H9 (cell line): ENCODE data around the gene TYK2. TPM values are rescaled to one million over a fixed set of nuclear protein-coding genes. Genes with fewer than 3 reads are reported as not detected.

Experiments
- DNase-seq: peaks from one replicate; pipeline ENCODE4 v3.0.0-alpha.2; 2017
- H2AFZ ChIP-seq: one replicate; pipeline ENCODE4 v1.6.1; 2013; ENCODE audit warnings: mild to moderate bottlenecking, low read length, control low read depth, moderate library complexity
- H2AK5ac ChIP-seq: 2 replicates; pipeline ENCODE4 v1.6.1; 2013; ENCODE audit warnings: low read length, control low read depth, mixed read lengths; ENCODE audit not compliant: insufficient read length
- H2BK120ac ChIP-seq: one replicate; pipeline ENCODE4 v1.6.1; 2013; ENCODE audit warnings: low read depth, mild to moderate bottlenecking, low read length, control low read depth, inconsistent platforms; ENCODE audit not compliant: poor library complexity, severe bottlenecking
- H2BK12ac ChIP-seq: 2 replicates; pipeline ENCODE4 v1.6.1; 2013; ENCODE audit warnings: low read length, control low read depth, mixed read lengths, low read depth; ENCODE audit not compliant: insufficient read length
- H2BK15ac ChIP-seq: 2 replicates; pipeline ENCODE4 v1.6.1; 2013; ENCODE audit warnings: low read depth, low read length, control low read depth
- H2BK20ac ChIP-seq: one replicate; pipeline ENCODE4 v1.6.1; 2013; ENCODE audit warnings: low read depth, mild to moderate bottlenecking, low read length, control low read depth, inconsistent platforms; ENCODE audit not compliant: poor library complexity, severe bottlenecking
- H2BK5ac ChIP-seq: 2 replicates; pipeline ENCODE4 v1.6.1; 2013; ENCODE audit warnings: low read length, control low read depth, mixed read lengths; ENCODE audit not compliant: insufficient read length
- H3K14ac ChIP-seq: 2 replicates; pipeline ENCODE4 v1.6.1; 2013; ENCODE audit warnings: low read length, control low read depth; ENCODE audit not compliant: insufficient read depth
- H3K18ac ChIP-seq: 2 replicates; pipeline ENCODE4 v1.6.1; 2013; ENCODE audit warnings: low read depth, mild to moderate bottlenecking, mixed read lengths, low read length, control low read depth; ENCODE audit not compliant: insufficient read length
- H3K23ac ChIP-seq: 2 replicates; pipeline ENCODE4 v1.6.1; 2013; ENCODE audit warnings: low read length, control low read depth, mixed read lengths, low read depth; ENCODE audit not compliant: insufficient read length
- H3K23me2 ChIP-seq: 2 replicates; pipeline ENCODE4 v1.6.1; 2013; ENCODE audit warnings: low read depth, mild to moderate bottlenecking, mixed read lengths, low read length, control low read depth; ENCODE audit not compliant: insufficient read length, poor library complexity, severe bottlenecking
- H3K27ac ChIP-seq: 2 replicates; pipeline ENCODE4 v1.5.1; 2013; ENCODE audit warnings: low read length, control low read depth, mixed read lengths, low read depth; ENCODE audit not compliant: insufficient read length
- H3K27me3 ChIP-seq: 2 replicates; pipeline ENCODE4 v1.6.1; 2013; ENCODE audit warnings: low read length, control low read depth, inconsistent platforms; ENCODE audit not compliant: insufficient read depth
- H3K4ac ChIP-seq: 2 replicates; pipeline ENCODE4 v1.6.1; 2013; ENCODE audit warnings: low read depth, mild to moderate bottlenecking, control low read depth, inconsistent platforms, low read length, moderate library complexity
- H3K4me1 ChIP-seq: 2 replicates; pipeline ENCODE4 v1.6.1; 2013; ENCODE audit warnings: low read length, control low read depth, inconsistent platforms; ENCODE audit not compliant: insufficient read depth
- H3K4me2 ChIP-seq: 2 replicates; pipeline ENCODE4 v1.6.1; 2013; ENCODE audit warnings: low read length, control low read depth, mixed read lengths; ENCODE audit not compliant: insufficient read length, insufficient read depth
- H3K56ac ChIP-seq: 2 replicates; pipeline ENCODE4 v1.6.1; 2013; ENCODE audit warnings: low read depth, mild to moderate bottlenecking, mixed read lengths, low read length, control low read depth; ENCODE audit not compliant: insufficient read length
- H3K79me1 ChIP-seq: 2 replicates; pipeline ENCODE4 v1.6.1; 2013; ENCODE audit warnings: low read depth, mild to moderate bottlenecking, moderate library complexity, low read length, control low read depth, inconsistent platforms; ENCODE audit not compliant: insufficient read depth, poor library complexity, severe bottlenecking
- H3K79me2 ChIP-seq: 2 replicates; pipeline ENCODE4 v1.6.1; 2013; ENCODE audit warnings: low read length, control low read depth, inconsistent platforms; ENCODE audit not compliant: insufficient read depth
- H3K9ac ChIP-seq: 2 replicates; pipeline ENCODE4 v1.6.1; 2013; ENCODE audit warnings: low read length, control low read depth, mixed read lengths; ENCODE audit not compliant: insufficient read length; ENCODE audit errors: extremely low read depth
- H3K9me3 ChIP-seq: one replicate; pipeline ENCODE4 v1.6.1; 2013; ENCODE audit warnings: low read depth, low read length, inconsistent platforms; ENCODE audit not compliant: control insufficient read depth
- H3T11ph ChIP-seq: one replicate; pipeline ENCODE4 v1.6.1; 2013; ENCODE audit warnings: mild to moderate bottlenecking, low read length, control low read depth, inconsistent platforms
- H4K20me1 ChIP-seq: one replicate; pipeline ENCODE4 v1.6.1; 2013; ENCODE audit not compliant: control insufficient read depth, insufficient read length, insufficient read depth
- H4K5ac ChIP-seq: 2 replicates; pipeline ENCODE4 v1.6.1; 2013; ENCODE audit warnings: low read depth, mild to moderate bottlenecking, mixed read lengths, low read length, control low read depth; ENCODE audit not compliant: insufficient read length
- H4K8ac ChIP-seq: replicated peaks from 2 replicates; pipeline ENCODE4 v1.6.1; 2013; ENCODE audit warnings: low read length, control low read depth, mixed read lengths, low read depth; ENCODE audit not compliant: insufficient read length
- H4K91ac ChIP-seq: 2 replicates; pipeline ENCODE4 v1.6.1; 2013; ENCODE audit warnings: low read depth, mild to moderate bottlenecking, moderate library complexity, mixed read lengths, low read length, control low read depth; ENCODE audit not compliant: insufficient read length
- H3K27ac Mint-ChIP-seq, 3 experiments: 2 replicates in 2 of 3; 3 replicates in 1 of 3; pipeline ENCODE4 v1.8.0; 2020 to 2021; ENCODE audit warnings: mixed read lengths in 3 of 3, mild to moderate bottlenecking in 1 of 3, moderate library complexity in 1 of 3
- H3K27me3 Mint-ChIP-seq: 2 replicates; pipeline ENCODE4 v1.8.0; 2021; ENCODE audit warnings: low read depth, mild to moderate bottlenecking, moderate library complexity, mixed read lengths
- H3K36me3 Mint-ChIP-seq, 3 experiments: 2 replicates in 2 of 3; 3 replicates in 1 of 3; pipeline ENCODE4 v1.8.0; 2020 to 2021; ENCODE audit warnings: low read depth in 3 of 3, mixed read lengths in 3 of 3; ENCODE audit not compliant: insufficient read depth in 1 of 3
- H3K4me1 Mint-ChIP-seq, 2 experiments: 2 replicates each; pipeline ENCODE4 v1.8.0; 2020; ENCODE audit warnings: mixed read lengths in 2 of 2
- H3K4me3 Mint-ChIP-seq, 2 experiments: 2 replicates in 1 of 2; 3 replicates in 1 of 2; pipeline ENCODE4 v1.8.0; 2020 to 2021; ENCODE audit warnings: mild to moderate bottlenecking in 2 of 2, mixed read lengths in 2 of 2, moderate library complexity in 1 of 2
- H3K9me3 Mint-ChIP-seq, 2 experiments: 2 replicates in 1 of 2; 3 replicates in 1 of 2; pipeline ENCODE4 v1.8.0; 2020; ENCODE audit warnings: mild to moderate bottlenecking in 2 of 2, mixed read lengths in 2 of 2, moderate library complexity in 1 of 2
- WGBS: extraction: QIAGEN DNeasy Blood & Tissue Kit; methylation state at CpG from one replicate; pipeline ENCODE4 v1.1.7; 2013; ENCODE audit warnings: missing lambda C conversion rate, low lambda C conversion rate, mixed read lengths; ENCODE audit not compliant: insufficient read length; ENCODE audit errors: extremely low coverage; 5-methylcytosine and 5-hydroxymethylcytosine counted together
- total RNA-seq: library from RNA; stranded (reverse); gene quantifications from 2 replicates; pipeline ENCODE4 v1.2.1, GENCODE V29; 2021
- TF ChIP-seq, protein P1 (sequence below): fragments of 200-600 bp; sonication (generic); conservative IDR thresholded peaks from 3 replicates; pipeline ENCODE4 v1.8.0; 2021; ENCODE audit warnings: antibody characterized with exemption, mild to moderate bottlenecking

TYK2 gene
- total RNA-seq, 1 experiment from 2014 or later = 61.4 TPM

DNA sequence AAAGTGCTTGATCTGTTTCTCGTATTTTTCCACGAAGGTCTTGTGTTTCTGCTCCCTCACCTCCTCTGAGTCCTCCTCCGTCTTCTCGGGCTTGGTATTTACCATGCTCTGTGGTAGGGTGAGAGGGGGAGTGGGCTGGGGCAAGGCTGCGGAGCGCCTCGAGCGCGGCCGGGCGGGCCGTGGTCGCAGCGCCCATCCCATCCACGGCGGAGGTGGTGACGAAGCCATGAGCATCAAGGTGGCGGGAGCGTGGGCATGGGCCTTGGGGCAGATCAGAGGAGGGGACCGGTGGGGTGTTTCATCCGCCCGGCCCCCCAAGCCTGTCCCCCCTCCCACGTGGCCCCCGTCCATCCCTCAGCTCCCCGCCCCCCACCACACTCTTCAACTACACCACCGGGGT is 15.1 kb upstream of the TYK2 start:
- Histone ChIP-seq H3K27me3 (no peaks in the 10 kb centered on the region), H3K27ac (no peak overlapping the region), H3K18ac (no peak overlapping the region), H2BK5ac (no peak overlapping the region), H3K23ac (no peak overlapping the region), H3K4ac (no peak overlapping the region), H3K9me3 (no peaks in the 10 kb centered on the region), H2BK120ac (no peak overlapping the region), H4K5ac (no peak overlapping the region), H2AFZ (no peak overlapping the region), H3K4me1 (no peaks in the 10 kb centered on the region), H3K79me1 (peaks cover 6% of the 10 kb centered on the region), H4K91ac (no peak overlapping the region), H3K14ac (no peak overlapping the region), H2BK20ac (no peak overlapping the region), H3K56ac (no peak overlapping the region), H4K20me1 (no peaks in the 10 kb centered on the region), H2AK5ac (no peak overlapping the region), H3K4me2 (no peak overlapping the region), H3K79me2 (peaks cover 4% of the 10 kb centered on the region; the same call in 1 of the 2 replicates), H2BK15ac (no peak overlapping the region), H2BK12ac (no peak overlapping the region), H3K23me2 (no peaks in the 10 kb centered on the region), H3T11ph (no peak overlapping the region), H3K9ac (no peak overlapping the region), H4K8ac (no peak overlapping the region)
- WGBS = no CpG with 5 or more reads among the region's 26 CpGs
- Mint-ChIP-seq H3K4me3 (no peak overlapping the region), H3K27ac (no peak overlapping the region), H3K4me1 (no peaks in the 10 kb centered on the region), H3K27me3 (no peaks in the 10 kb centered on the region), H3K36me3 (peaks cover 33 to 67% (median 64%) of the 10 kb centered on the region in 3 experiments; a peak in 6 of 7 replicates), H3K9me3 (no peaks in the 10 kb centered on the region)
- no peak for DNase-seq
- TF ChIP-seq, protein P1, sequence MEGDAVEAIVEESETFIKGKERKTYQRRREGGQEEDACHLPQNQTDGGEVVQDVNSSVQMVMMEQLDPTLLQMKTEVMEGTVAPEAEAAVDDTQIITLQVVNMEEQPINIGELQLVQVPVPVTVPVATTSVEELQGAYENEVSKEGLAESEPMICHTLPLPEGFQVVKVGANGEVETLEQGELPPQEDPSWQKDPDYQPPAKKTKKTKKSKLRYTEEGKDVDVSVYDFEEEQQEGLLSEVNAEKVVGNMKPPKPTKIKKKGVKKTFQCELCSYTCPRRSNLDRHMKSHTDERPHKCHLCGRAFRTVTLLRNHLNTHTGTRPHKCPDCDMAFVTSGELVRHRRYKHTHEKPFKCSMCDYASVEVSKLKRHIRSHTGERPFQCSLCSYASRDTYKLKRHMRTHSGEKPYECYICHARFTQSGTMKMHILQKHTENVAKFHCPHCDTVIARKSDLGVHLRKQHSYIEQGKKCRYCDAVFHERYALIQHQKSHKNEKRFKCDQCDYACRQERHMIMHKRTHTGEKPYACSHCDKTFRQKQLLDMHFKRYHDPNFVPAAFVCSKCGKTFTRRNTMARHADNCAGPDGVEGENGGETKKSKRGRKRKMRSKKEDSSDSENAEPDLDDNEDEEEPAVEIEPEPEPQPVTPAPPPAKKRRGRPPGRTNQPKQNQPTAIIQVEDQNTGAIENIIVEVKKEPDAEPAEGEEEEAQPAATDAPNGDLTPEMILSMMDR = no peak
